ENCODE data around the gene JAM3. TPM values are rescaled to one million over a fixed set of nuclear protein-coding genes. Genes with fewer than 3 reads are reported as not detected.

The JAM3 gene
- total and polyA plus RNA-seq, 2 donors (not counting 3 experiments of a cell fraction or from before 2014, with no cell fraction given) = 78.8 to 137 TPM

GRCh38 chr11:134144744-134145143 lies 75.9 kb downstream of the JAM3 start:
- intact Hi-C loops (cut with micrococcal nuclease) = loop anchor here (5.0 kb wide), 1 partner anchor 78 kb away; the partner anchor contains the start of genes NCAPD3 and VPS26B
- H3K4me1 ChIP-seq (ENCODE audit: control insufficient read depth, extremely low read depth, insufficient read depth, low read length) = no peaks in the 10 kb centered on the region
- dilution Hi-C loops (cut with MboI; ENCODE audit: extremely low pct_ligation_motif_present, low sequenced_read_pairs) = no loop called here
- no peak overlapping the region for H3K9ac ChIP-seq (replicated peaks; ENCODE audit: extremely low read depth, insufficient read depth, low read length)
- DNase-seq (ENCODE audit: low read depth, low spot score) (no peak), FAIRE-seq (no peak)
- H3K27me3 ChIP-seq (ENCODE audit: control insufficient read depth in 2 of 2, insufficient read depth in 2 of 2, low read length in 2 of 2) = no peaks in the 10 kb centered on the region
- no peaks in the 10 kb centered on the region for H3K9me1 ChIP-seq (replicated peaks; ENCODE audit: control insufficient read depth, extremely low read depth, insufficient read depth, low read length)
- no peaks in the 10 kb centered on the region for H3K79me2 ChIP-seq (ENCODE audit: control insufficient read depth, insufficient read depth, low read length)
- TF ChIP-seq EZH2 (IDR thresholded peaks at IDR 0.05; ENCODE audit: borderline replicate concordance, low read depth, low read length, severe bottlenecking) (no peak), FOS (IDR thresholded peaks at IDR 0.05; ENCODE audit: borderline replicate concordance, insufficient read depth, low read length) (no peak), MAX (IDR thresholded peaks at IDR 0.05; ENCODE audit: insufficient read depth, insufficient read length) (no peak), JUN (IDR thresholded peaks at IDR 0.05; ENCODE audit: borderline replicate concordance, insufficient read depth, insufficient read length, low read depth) (no peak), MYC (IDR thresholded peaks at IDR 0.05; ENCODE audit: low read depth, low read length) (no peak), POLR2AphosphoS5 (IDR thresholded peaks at IDR 0.05; ENCODE audit: insufficient read depth, low read depth, low read length) (no peak), CTCF (IDR thresholded peaks at IDR 0.05; ENCODE audit: extremely low read depth in 1 of 2, insufficient read depth in 1 of 2, low read depth in 1 of 2, low read length in 2 of 2) (no peak), GATA2 (IDR thresholded peaks at IDR 0.05; ENCODE audit: insufficient read depth, insufficient read length, low read depth, low read length) (no peak), POLR2A (IDR thresholded peaks at IDR 0.05; ENCODE audit: low read depth, low read length) (no peak)
- H2AFZ ChIP-seq (ENCODE audit: low read depth, low read length) = no peak overlapping the region
- ChIA-PET CTCF (interaction anchor here (1.2 to 1.5 kb wide), 2 partner anchors 94 to 216 kb away, joined by 3 to 10 read pairs; no protein-coding TSS in a partner anchor), POLR2A (no interaction called here)
- no peaks in the 10 kb centered on the region for H3K9me3 ChIP-seq (replicated peaks; ENCODE audit: control insufficient read depth, insufficient read depth, low read length)
- no TSS peak for BruUV-seq (replicated peaks)
- no peak overlapping the region for H3K27ac ChIP-seq (ENCODE audit: insufficient read depth, low read depth, low read length)
- no peak overlapping the region for H3K4me3 ChIP-seq (replicated peaks in 1 of 3; ENCODE audit: insufficient read depth in 1 of 3, low read depth in 1 of 3, low read length in 3 of 3)
- peaks cover 20 to 26% of the 10 kb centered on the region in 2 experiments for H3K36me3 ChIP-seq (ENCODE audit: control insufficient read depth in 2 of 2, extremely low read depth in 1 of 2, insufficient read depth in 2 of 2, low read length in 2 of 2)
- H4K20me1 ChIP-seq (replicated peaks; ENCODE audit: control insufficient read depth, extremely low read depth, insufficient read depth, low read length) = no peaks in the 10 kb centered on the region
- no peak overlapping the region for H3K4me2 ChIP-seq (ENCODE audit: insufficient read depth, low read length)
